ENCODE measurements around the gene VPS52. TPM values are rescaled to one million over a fixed set of nuclear protein-coding genes. Genes with fewer than 3 reads are reported as not detected.

The VPS52 gene
- total RNA-seq, 2 donors from 2014 or later, result 31.4 to 43.2 TPM

- Histone ChIP-seq H3K4me3 (peak overlapping the region; percentile 71), H3K36me3 (peaks cover 10% of the 10 kb centered on the region), H3K27me3 (replicated peaks; ENCODE audit: insufficient read depth) (peaks cover 8% of the 10 kb centered on the region), H3K27ac (peak overlapping the region; percentile 94), H3K4me1 (ENCODE audit: control insufficient read depth in 1 of 2, low read depth in 2 of 2) (peaks cover 12 to 25% of the 10 kb centered on the region in 2 donors), H3K9me3 (no peaks in the 10 kb centered on the region)
- ATAC-seq (ENCODE audit: insufficient number of reproducible peaks, low FRiP score, low read depth), result peak; percentile 22
- TF ChIP-seq CTCF (IDR thresholded peaks at IDR 0.05), result peak; percentile 98
- DNase-seq (ENCODE audit: low spot score), result peak; percentile 64
Observed at GRCh38 chr6:33247977-33248642, 23.6 kb downstream of the VPS52 start.

- H3K9me3 ChIP-seq, result no peaks in the 10 kb centered on the region
- no peaks in the 10 kb centered on the region for H3K36me3 ChIP-seq
- DNase-seq (ENCODE audit: low spot score) (no peak), ATAC-seq (ENCODE audit: insufficient number of reproducible peaks, low FRiP score, low read depth) (no peak)
- TF ChIP-seq CTCF (IDR thresholded peaks at IDR 0.05), result no peak
- peaks cover 3 to 5% of the 10 kb centered on the region in 2 donors for H3K4me1 ChIP-seq (ENCODE audit: control insufficient read depth in 1 of 2, low read depth in 2 of 2)
- no peak overlapping the region for H3K27ac ChIP-seq
- peaks cover 8% of the 10 kb centered on the region for H3K27me3 ChIP-seq (replicated peaks; ENCODE audit: insufficient read depth)
- no peak overlapping the region for H3K4me3 ChIP-seq
Observed at GRCh38 chr6:33243476-33243875, 28.2 kb downstream of the VPS52 start.

- ATAC-seq (ENCODE audit: insufficient number of reproducible peaks, low FRiP score, low read depth), result no peak
- no peak overlapping the region for H3K4me3 ChIP-seq
- no peak overlapping the region for H3K27ac ChIP-seq
- no peak for DNase-seq (ENCODE audit: low spot score)
- H3K4me1 ChIP-seq (ENCODE audit: control insufficient read depth in 1 of 2, low read depth in 2 of 2), result no peaks in the 10 kb centered on the region
- no peaks in the 10 kb centered on the region for H3K9me3 ChIP-seq
- H3K27me3 ChIP-seq (replicated peaks; ENCODE audit: insufficient read depth), result peaks cover 8% of the 10 kb centered on the region
- no peaks in the 10 kb centered on the region for H3K36me3 ChIP-seq
- TF ChIP-seq CTCF (IDR thresholded peaks at IDR 0.05), result no peak
Observed at GRCh38 chr6:33241968-33242367, 29.7 kb downstream of the VPS52 start.

- Histone ChIP-seq H3K4me3 (no peak overlapping the region), H3K9me3 (no peaks in the 10 kb centered on the region), H3K36me3 (no peaks in the 10 kb centered on the region), H3K4me1 (ENCODE audit: control insufficient read depth in 1 of 2, low read depth in 2 of 2) (no peaks in the 10 kb centered on the region), H3K27ac (no peak overlapping the region), H3K27me3 (replicated peaks; ENCODE audit: insufficient read depth) (no peaks in the 10 kb centered on the region)
- no peak for ATAC-seq (ENCODE audit: insufficient number of reproducible peaks, low FRiP score, low read depth)
- TF ChIP-seq CTCF (IDR thresholded peaks at IDR 0.05), result no peak
- DNase-seq (ENCODE audit: low spot score), result no peak
Observed at GRCh38 chr6:33237741-33238140, 33.9 kb downstream of the VPS52 start.

- no peak overlapping the region for H3K27ac ChIP-seq
- DNase-seq (ENCODE audit: low spot score) (no peak), ATAC-seq (ENCODE audit: insufficient number of reproducible peaks, low FRiP score, low read depth) (no peak)
- H3K4me1 ChIP-seq (ENCODE audit: control insufficient read depth in 1 of 2, low read depth in 2 of 2), result no peaks in the 10 kb centered on the region
- no peaks in the 10 kb centered on the region for H3K9me3 ChIP-seq
- TF ChIP-seq CTCF (IDR thresholded peaks at IDR 0.05), result no peak
- H3K36me3 ChIP-seq, result no peaks in the 10 kb centered on the region
- H3K4me3 ChIP-seq, result no peak overlapping the region
- no peaks in the 10 kb centered on the region for H3K27me3 ChIP-seq (replicated peaks; ENCODE audit: insufficient read depth)
Observed at GRCh38 chr6:33236852-33237251, 34.8 kb downstream of the VPS52 start.

All from thoracic aorta (tissue), 2 donors.